ENCODE results near the gene ADAM10. TPM values are rescaled to one million over a fixed set of nuclear protein-coding genes. Genes with fewer than 3 reads are reported as not detected.

Gene ADAM10
- total and polyA plus RNA-seq, 4 donors, result 11.6 to 115 (median 57.5) TPM

GRCh38 chr15:58650102-58650501, 99.4 kb downstream of the ADAM10 start:
- no peaks in the 10 kb centered on the region for H3K27me3 ChIP-seq (ENCODE audit: control insufficient read depth in 1 of 2, insufficient read depth in 2 of 2, low read length in 1 of 2)
- ATAC-seq (ENCODE audit: low FRiP score) (no peak), DNase-seq (no peak)
- no peaks in the 10 kb centered on the region for H3K4me1 ChIP-seq (ENCODE audit: control insufficient read depth in 1 of 2, insufficient read depth in 2 of 2, low read length in 2 of 2)
- intact Hi-C loops (cut with DNase I), result no loop called here
- H3K4me3 ChIP-seq (ENCODE audit: low read length in 2 of 2), result no peak overlapping the region
- H3K27ac ChIP-seq (ENCODE audit: low read depth in 1 of 2, low read length in 2 of 2), result no peak overlapping the region
- no peaks in the 10 kb centered on the region for H3K36me3 ChIP-seq (ENCODE audit: control insufficient read depth in 1 of 2, insufficient read depth in 2 of 2, low read length in 1 of 2)
- H3K9me3 ChIP-seq (ENCODE audit: control insufficient read depth, low read length), result no peaks in the 10 kb centered on the region

- H3K4me1 ChIP-seq (ENCODE audit: control insufficient read depth in 1 of 2, insufficient read depth in 2 of 2, low read length in 2 of 2), result no peaks in the 10 kb centered on the region
- no peak for DNase-seq
- H3K4me3 ChIP-seq (ENCODE audit: low read length in 2 of 2), result no peak overlapping the region
- no peak for ATAC-seq (ENCODE audit: low FRiP score)
- H3K36me3 ChIP-seq (ENCODE audit: control insufficient read depth in 1 of 2, insufficient read depth in 2 of 2, low read length in 1 of 2), result no peaks in the 10 kb centered on the region
- intact Hi-C loops (cut with DNase I), result no loop called here
- no peaks in the 10 kb centered on the region for H3K9me3 ChIP-seq (ENCODE audit: control insufficient read depth, low read length)
- H3K27ac ChIP-seq (ENCODE audit: low read depth in 1 of 2, low read length in 2 of 2), result no peak overlapping the region
- 93 to 96% methylated on average over 2 of the region's 2 CpGs for WGBS, 2 donors
- no peaks in the 10 kb centered on the region for H3K27me3 ChIP-seq (ENCODE audit: control insufficient read depth in 1 of 2, insufficient read depth in 2 of 2, low read length in 1 of 2)
These were observed 100.3 kb downstream of the ADAM10 start for GRCh38 chr15:58649175-58649574.

GRCh38 chr15:58643996-58644395, 105.5 kb downstream of the ADAM10 start:
- 87 to 89% methylated on average over 5 of the region's 5 CpGs for WGBS, 2 donors
- intact Hi-C loops (cut with DNase I), result no loop called here
- Histone ChIP-seq H3K4me3 (ENCODE audit: low read length in 2 of 2) (no peak overlapping the region), H3K4me1 (ENCODE audit: control insufficient read depth in 1 of 2, insufficient read depth in 2 of 2, low read length in 2 of 2) (peaks cover 0 to 5% of the 10 kb centered on the region in 2 donors), H3K36me3 (ENCODE audit: control insufficient read depth in 1 of 2, insufficient read depth in 2 of 2, low read length in 1 of 2) (no peaks in the 10 kb centered on the region), H3K27ac (ENCODE audit: low read depth in 1 of 2, low read length in 2 of 2) (no peak overlapping the region), H3K9me3 (ENCODE audit: control insufficient read depth, low read length) (no peaks in the 10 kb centered on the region), H3K27me3 (ENCODE audit: control insufficient read depth in 1 of 2, insufficient read depth in 2 of 2, low read length in 1 of 2) (no peaks in the 10 kb centered on the region)
- no peak for DNase-seq
- ATAC-seq (ENCODE audit: low FRiP score), result no peak

- Histone ChIP-seq H3K4me3 (ENCODE audit: low read length in 2 of 2) (no peak overlapping the region), H3K4me1 (ENCODE audit: control insufficient read depth in 1 of 2, insufficient read depth in 2 of 2, low read length in 2 of 2) (peaks cover 0 to 5% of the 10 kb centered on the region in 2 donors), H3K9me3 (ENCODE audit: control insufficient read depth, low read length) (no peaks in the 10 kb centered on the region), H3K36me3 (ENCODE audit: control insufficient read depth in 1 of 2, insufficient read depth in 2 of 2, low read length in 1 of 2) (no peaks in the 10 kb centered on the region), H3K27me3 (ENCODE audit: control insufficient read depth in 1 of 2, insufficient read depth in 2 of 2, low read length in 1 of 2) (no peaks in the 10 kb centered on the region), H3K27ac (ENCODE audit: low read depth in 1 of 2, low read length in 2 of 2) (no peak overlapping the region)
- DNase-seq (no peak), ATAC-seq (ENCODE audit: low FRiP score) (no peak)
- WGBS, 2 donors, result 54% methylated on average over 4 of the region's 4 CpGs
- intact Hi-C loops (cut with DNase I), result no loop called here
These were observed 107.8 kb downstream of the ADAM10 start for GRCh38 chr15:58641660-58642059.

- H3K9me3 ChIP-seq (ENCODE audit: control insufficient read depth, low read length), result no peaks in the 10 kb centered on the region
- H3K27me3 ChIP-seq (ENCODE audit: control insufficient read depth in 1 of 2, insufficient read depth in 2 of 2, low read length in 1 of 2), result no peaks in the 10 kb centered on the region
- no peak overlapping the region for H3K27ac ChIP-seq (ENCODE audit: low read depth in 1 of 2, low read length in 2 of 2)
- H3K36me3 ChIP-seq (ENCODE audit: control insufficient read depth in 1 of 2, insufficient read depth in 2 of 2, low read length in 1 of 2), result no peaks in the 10 kb centered on the region
- intact Hi-C loops (cut with DNase I), result no loop called here
- ATAC-seq (ENCODE audit: low FRiP score) (no peak), DNase-seq (no peak)
- 96 to 100% methylated on average over 1 of the region's 1 CpG for WGBS, 2 donors
- no peak overlapping the region for H3K4me3 ChIP-seq (ENCODE audit: low read length in 2 of 2)
- peaks cover 0 to 5% of the 10 kb centered on the region in 2 donors for H3K4me1 ChIP-seq (ENCODE audit: control insufficient read depth in 1 of 2, insufficient read depth in 2 of 2, low read length in 2 of 2)
These were observed 109.5 kb downstream of the ADAM10 start for GRCh38 chr15:58639992-58640391.

- no peak overlapping the region for H3K4me3 ChIP-seq (ENCODE audit: low read length in 2 of 2)
- H3K27ac ChIP-seq (ENCODE audit: low read depth in 1 of 2, low read length in 2 of 2), result no peak overlapping the region
- ATAC-seq (ENCODE audit: low FRiP score), result no peak
- no peaks in the 10 kb centered on the region for H3K27me3 ChIP-seq (ENCODE audit: control insufficient read depth in 1 of 2, insufficient read depth in 2 of 2, low read length in 1 of 2)
- peaks cover 0 to 5% of the 10 kb centered on the region in 2 donors for H3K4me1 ChIP-seq (ENCODE audit: control insufficient read depth in 1 of 2, insufficient read depth in 2 of 2, low read length in 2 of 2)
- no peaks in the 10 kb centered on the region for H3K9me3 ChIP-seq (ENCODE audit: control insufficient read depth, low read length)
- intact Hi-C loops (cut with DNase I), result no loop called here
- no peaks in the 10 kb centered on the region for H3K36me3 ChIP-seq (ENCODE audit: control insufficient read depth in 1 of 2, insufficient read depth in 2 of 2, low read length in 1 of 2)
- 88 to 91% methylated on average over 2 of the region's 2 CpGs for WGBS, 2 donors
- no peak for DNase-seq
These were observed 110.3 kb downstream of the ADAM10 start for GRCh38 chr15:58639002-58639756.

- intact Hi-C loops (cut with DNase I), result no loop called here
- Histone ChIP-seq H3K27ac (ENCODE audit: low read depth in 1 of 2, low read length in 2 of 2) (no peak overlapping the region), H3K9me3 (ENCODE audit: control insufficient read depth, low read length) (no peaks in the 10 kb centered on the region), H3K36me3 (ENCODE audit: control insufficient read depth in 1 of 2, insufficient read depth in 2 of 2, low read length in 1 of 2) (no peaks in the 10 kb centered on the region), H3K4me1 (ENCODE audit: control insufficient read depth in 1 of 2, insufficient read depth in 2 of 2, low read length in 2 of 2) (no peaks in the 10 kb centered on the region), H3K4me3 (ENCODE audit: low read length in 2 of 2) (no peak overlapping the region), H3K27me3 (ENCODE audit: control insufficient read depth in 1 of 2, insufficient read depth in 2 of 2, low read length in 1 of 2) (no peaks in the 10 kb centered on the region)
- 78 to 88% methylated on average over 2 of the region's 2 CpGs for WGBS, 2 donors
- ATAC-seq (ENCODE audit: low FRiP score) (no peak), DNase-seq (no peak)
These were observed 116.7 kb downstream of the ADAM10 start for GRCh38 chr15:58632789-58633188.

GRCh38 chr15:58631319-58631718, 118.2 kb downstream of the ADAM10 start:
- intact Hi-C loops (cut with DNase I), result no loop called here
- Histone ChIP-seq H3K27ac (ENCODE audit: low read depth in 1 of 2, low read length in 2 of 2) (no peak overlapping the region), H3K36me3 (ENCODE audit: control insufficient read depth in 1 of 2, insufficient read depth in 2 of 2, low read length in 1 of 2) (no peaks in the 10 kb centered on the region), H3K4me1 (ENCODE audit: control insufficient read depth in 1 of 2, insufficient read depth in 2 of 2, low read length in 2 of 2) (no peaks in the 10 kb centered on the region), H3K4me3 (ENCODE audit: low read length in 2 of 2) (no peak overlapping the region), H3K27me3 (ENCODE audit: control insufficient read depth in 1 of 2, insufficient read depth in 2 of 2, low read length in 1 of 2) (no peaks in the 10 kb centered on the region), H3K9me3 (ENCODE audit: control insufficient read depth, low read length) (no peaks in the 10 kb centered on the region)
- DNase-seq (no peak), ATAC-seq (ENCODE audit: low FRiP score) (no peak)
- 99 to 100% methylated on average over 2 of the region's 2 CpGs for WGBS, 2 donors

GRCh38 chr15:58629625-58630024, 119.9 kb downstream of the ADAM10 start:
- DNase-seq (no peak), ATAC-seq (ENCODE audit: low FRiP score) (no peak)
- Histone ChIP-seq H3K27me3 (ENCODE audit: control insufficient read depth in 1 of 2, insufficient read depth in 2 of 2, low read length in 1 of 2) (no peaks in the 10 kb centered on the region), H3K4me3 (ENCODE audit: low read length in 2 of 2) (no peak overlapping the region), H3K9me3 (ENCODE audit: control insufficient read depth, low read length) (no peaks in the 10 kb centered on the region), H3K4me1 (ENCODE audit: control insufficient read depth in 1 of 2, insufficient read depth in 2 of 2, low read length in 2 of 2) (no peaks in the 10 kb centered on the region), H3K36me3 (ENCODE audit: control insufficient read depth in 1 of 2, insufficient read depth in 2 of 2, low read length in 1 of 2) (no peaks in the 10 kb centered on the region), H3K27ac (ENCODE audit: low read depth in 1 of 2, low read length in 2 of 2) (no peak overlapping the region)
- intact Hi-C loops (cut with DNase I), result no loop called here
- WGBS, 2 donors, result 95 to 97% methylated on average over 6 of the region's 6 CpGs

Data from aorta (tissue), 5 donors.